ENCODE measurements around the gene EPB41L4B.

The EPB41L4B gene

DNA sequence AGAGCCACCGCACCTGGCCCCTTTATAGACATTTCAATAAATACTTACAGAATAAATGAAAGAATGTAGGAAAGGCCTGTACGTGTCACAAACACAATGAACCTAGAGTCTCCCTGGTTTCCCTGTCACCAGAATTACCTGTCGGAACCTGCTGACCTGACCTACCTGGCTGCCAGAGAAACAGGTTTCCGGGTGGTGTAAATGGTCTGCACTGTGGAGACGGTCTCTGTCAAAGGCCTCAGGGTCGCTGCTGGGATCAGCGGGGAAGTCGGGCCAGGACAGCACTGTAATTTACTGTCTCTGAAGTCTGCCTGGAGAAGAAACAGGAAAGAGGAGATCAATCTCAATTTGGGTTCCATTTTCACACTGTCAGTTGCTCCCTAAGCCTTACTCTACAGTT, 144.5 kb downstream of the EPB41L4B start:
- TF ChIP-seq, protein P1, sequence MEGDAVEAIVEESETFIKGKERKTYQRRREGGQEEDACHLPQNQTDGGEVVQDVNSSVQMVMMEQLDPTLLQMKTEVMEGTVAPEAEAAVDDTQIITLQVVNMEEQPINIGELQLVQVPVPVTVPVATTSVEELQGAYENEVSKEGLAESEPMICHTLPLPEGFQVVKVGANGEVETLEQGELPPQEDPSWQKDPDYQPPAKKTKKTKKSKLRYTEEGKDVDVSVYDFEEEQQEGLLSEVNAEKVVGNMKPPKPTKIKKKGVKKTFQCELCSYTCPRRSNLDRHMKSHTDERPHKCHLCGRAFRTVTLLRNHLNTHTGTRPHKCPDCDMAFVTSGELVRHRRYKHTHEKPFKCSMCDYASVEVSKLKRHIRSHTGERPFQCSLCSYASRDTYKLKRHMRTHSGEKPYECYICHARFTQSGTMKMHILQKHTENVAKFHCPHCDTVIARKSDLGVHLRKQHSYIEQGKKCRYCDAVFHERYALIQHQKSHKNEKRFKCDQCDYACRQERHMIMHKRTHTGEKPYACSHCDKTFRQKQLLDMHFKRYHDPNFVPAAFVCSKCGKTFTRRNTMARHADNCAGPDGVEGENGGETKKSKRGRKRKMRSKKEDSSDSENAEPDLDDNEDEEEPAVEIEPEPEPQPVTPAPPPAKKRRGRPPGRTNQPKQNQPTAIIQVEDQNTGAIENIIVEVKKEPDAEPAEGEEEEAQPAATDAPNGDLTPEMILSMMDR (IDR thresholded peaks at IDR 0.05; ENCODE audit: low read depth, low read length), result no peak
- H3K4me3 ChIP-seq (ENCODE audit: low read depth, low read length), result no peak overlapping the region

DNA sequence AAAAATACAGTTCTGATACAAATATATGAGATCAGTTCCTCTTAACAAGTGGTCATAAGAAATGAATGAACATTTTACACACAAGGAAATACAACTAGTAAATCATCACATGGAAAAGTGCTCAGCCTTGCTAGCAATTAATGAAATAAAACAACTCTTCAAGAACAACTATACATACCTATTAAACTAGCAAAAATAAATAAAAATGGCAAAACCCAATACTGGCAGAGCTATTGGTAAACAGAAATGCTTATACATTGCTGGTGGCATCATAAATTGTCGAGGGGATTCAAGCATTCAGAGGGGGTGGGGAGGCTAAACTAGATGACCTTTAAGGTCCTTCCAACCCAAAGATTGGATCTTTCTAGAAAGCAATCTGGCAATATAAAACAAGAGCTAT, 147.9 kb downstream of the EPB41L4B start:
- TF ChIP-seq, protein P1 (IDR thresholded peaks at IDR 0.05; ENCODE audit: low read depth, low read length), result no peak
- no peak overlapping the region for H3K4me3 ChIP-seq (ENCODE audit: low read depth, low read length)

DNA sequence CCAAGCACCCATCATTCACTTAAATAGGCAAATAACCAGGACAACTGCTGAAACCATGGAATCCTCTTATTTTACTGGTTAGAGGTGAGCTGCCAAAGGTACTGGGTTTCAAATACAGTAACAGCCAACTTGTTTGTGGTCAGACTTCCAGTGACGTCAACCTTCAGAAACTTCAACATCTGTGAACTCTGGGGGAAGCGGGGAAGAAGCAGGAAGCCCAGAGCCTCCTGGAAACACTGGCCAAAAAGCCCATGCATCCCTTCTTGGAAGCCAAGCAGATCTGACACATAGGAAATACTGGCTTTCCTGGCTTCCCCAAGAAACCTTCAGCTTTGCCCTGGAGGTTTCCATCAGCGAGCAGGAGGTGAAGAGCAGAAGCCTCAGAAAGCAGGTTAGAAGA, 148.9 kb downstream of the EPB41L4B start:
- H3K4me3 ChIP-seq (ENCODE audit: low read depth, low read length), result no peak overlapping the region
- TF ChIP-seq, protein P1 (IDR thresholded peaks at IDR 0.05; ENCODE audit: low read depth, low read length), result no peak

DNA sequence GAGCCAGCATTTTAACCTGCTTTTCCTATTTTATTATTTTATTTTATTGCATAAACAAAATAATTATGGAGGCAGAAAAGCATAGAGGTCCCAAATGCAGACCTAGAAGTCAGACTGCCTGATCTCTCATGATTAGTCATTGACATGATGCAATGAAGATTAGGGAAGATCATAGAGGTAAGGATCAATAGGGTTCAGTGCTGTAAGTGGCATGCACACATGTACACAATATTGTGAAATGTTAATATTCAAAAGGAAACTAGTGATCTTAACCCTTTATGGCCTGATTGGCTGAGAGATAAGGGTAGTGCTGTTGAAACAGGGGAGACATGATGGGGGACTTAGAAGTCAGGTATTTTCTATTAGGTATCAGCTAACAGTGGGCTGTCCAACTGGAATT, 152.7 kb downstream of the EPB41L4B start:
- TF ChIP-seq, protein P1 (IDR thresholded peaks at IDR 0.05; ENCODE audit: low read depth, low read length), result no peak
- no peak overlapping the region for H3K4me3 ChIP-seq (ENCODE audit: low read depth, low read length)

DNA sequence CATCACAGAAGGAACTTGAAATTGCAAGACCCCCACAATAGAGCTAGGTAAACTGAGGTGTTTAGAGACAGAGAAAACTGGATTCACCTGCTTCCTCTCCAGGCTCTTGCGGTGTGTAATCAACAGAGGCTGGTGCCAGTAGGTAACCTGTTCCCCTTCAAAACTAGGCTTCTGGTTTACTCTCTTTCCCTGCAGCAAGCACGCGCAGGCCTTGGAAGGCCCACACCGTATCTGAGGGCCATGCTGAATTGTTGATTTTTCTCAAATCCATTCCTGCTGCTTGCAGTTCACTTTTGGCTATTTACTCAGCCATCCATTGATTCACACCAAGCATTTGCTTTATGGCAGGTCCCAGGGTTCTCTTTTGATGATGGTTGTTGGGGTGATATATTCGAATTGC, 153.1 kb downstream of the EPB41L4B start:
- no peak overlapping the region for H3K4me3 ChIP-seq (ENCODE audit: low read depth, low read length)
- TF ChIP-seq, protein P1 (IDR thresholded peaks at IDR 0.05; ENCODE audit: low read depth, low read length), result no peak

DNA sequence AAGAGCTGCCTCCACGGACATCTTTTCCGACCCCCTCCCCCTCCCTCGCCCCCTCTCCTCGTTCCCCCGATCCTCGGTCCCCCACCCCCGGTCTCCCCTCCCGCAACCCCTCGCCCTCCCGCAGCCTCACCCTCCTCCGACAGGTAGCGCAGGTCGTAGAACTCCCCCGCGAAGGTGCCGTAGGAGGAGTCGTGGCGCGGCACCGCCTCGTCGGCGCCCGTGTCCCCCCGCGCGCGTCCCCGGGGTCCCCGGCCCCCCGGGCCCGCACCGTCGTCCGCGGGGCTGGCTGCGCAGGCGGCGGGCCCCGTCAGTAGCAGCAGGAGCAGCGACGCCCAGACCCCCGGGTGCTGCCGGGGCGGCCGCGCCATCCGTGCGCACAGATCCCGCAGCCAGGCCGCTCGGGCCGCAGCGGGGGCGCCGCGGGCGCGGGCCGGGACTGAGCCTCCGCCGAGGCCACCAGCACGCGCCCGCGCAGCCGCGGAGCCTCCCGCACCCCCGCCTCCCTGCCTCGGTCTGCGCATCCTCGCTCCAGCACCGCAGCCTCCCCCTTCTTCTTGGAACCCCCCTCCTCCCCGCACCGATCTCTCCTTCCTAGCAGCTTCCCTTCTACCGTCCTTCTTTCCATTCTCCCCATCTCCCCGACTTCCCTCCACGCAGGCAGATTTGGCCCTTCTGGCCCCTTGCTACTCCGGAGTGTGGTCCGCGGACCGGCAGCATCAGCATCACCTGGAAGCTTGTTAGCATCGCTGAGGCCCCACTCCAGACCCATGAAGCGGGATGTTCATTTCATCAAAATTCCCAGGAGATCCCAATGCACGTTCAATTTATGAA, 153.9 kb downstream of the EPB41L4B start, which contains the start of gene FRRS1L:
FRRS1L (minus strand) TSS at position 479 of the 831 bp plus-strand sequence; CDS start at position 368, 111 bp downstream.
- TF ChIP-seq, protein P1 (IDR thresholded peaks at IDR 0.05; ENCODE audit: low read depth, low read length), result no peak
- H3K4me3 ChIP-seq (ENCODE audit: low read depth, low read length), result no peak within 1 kb of the TSS

DNA sequence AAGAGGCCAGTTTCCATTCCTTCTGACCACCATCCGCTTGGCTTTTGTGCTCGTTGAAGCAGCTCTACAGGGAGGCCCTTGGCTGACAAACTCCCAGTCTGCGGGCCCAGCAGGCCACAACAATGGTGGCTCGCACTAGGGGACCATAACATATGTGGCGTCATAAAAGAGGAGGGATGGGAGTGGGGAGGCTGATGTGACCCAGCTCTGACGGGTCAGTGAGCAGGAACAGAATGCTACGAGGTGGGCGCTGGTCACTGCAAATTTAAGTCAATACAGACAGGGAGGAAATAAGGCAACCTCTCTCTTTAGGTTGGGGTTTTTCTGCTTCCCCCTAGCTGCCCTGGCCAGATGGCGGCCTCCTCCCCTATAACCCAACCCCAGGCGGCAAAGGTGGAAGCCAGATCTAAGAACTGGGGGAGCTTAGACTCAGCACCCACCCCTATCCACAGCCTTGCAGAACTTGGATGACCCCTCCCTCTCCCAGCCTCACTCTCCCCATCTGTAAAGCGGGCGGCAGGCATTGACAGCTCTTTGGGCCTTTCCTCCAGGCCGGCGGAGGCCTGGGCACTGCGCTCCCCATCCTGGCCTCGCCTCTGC, 154.6 kb downstream of the EPB41L4B start:
- no peak overlapping the region for H3K4me3 ChIP-seq (ENCODE audit: low read depth, low read length)
- TF ChIP-seq, protein P1 (IDR thresholded peaks at IDR 0.05; ENCODE audit: low read depth, low read length), result no peak
